HEK293 (cell line): Measurements from ENCODE around the gene ZDHHC8.
A peak's percentile ranks its signal among the peaks of the same experiment; 100 is the strongest.

Experiments
- BCL11B ChIP-seq: fragments of 450-650 bp; formaldehyde crosslinking; IDR thresholded peaks from 2 replicates; pipeline ENCODE4 v1.5.1; 2016; ENCODE audit warnings: low read depth, missing biosample characterization, missing genetic modification characterization
- EGR2 ChIP-seq: fragments of 450-650 bp; formaldehyde crosslinking; IDR thresholded peaks from 2 replicates; pipeline ENCODE4 v1.5.1; 2016; ENCODE audit warnings: low read depth, missing biosample characterization, missing genetic modification characterization
- GLIS1 ChIP-seq: fragments of 450-650 bp; formaldehyde crosslinking; IDR thresholded peaks from 2 replicates; pipeline ENCODE4 v1.5.1; 2016; ENCODE audit warnings: missing biosample characterization, missing genetic modification characterization
- GLIS2 ChIP-seq: fragments of 450-650 bp; formaldehyde crosslinking; IDR thresholded peaks from 2 replicates; pipeline ENCODE4 v1.5.1; 2016; ENCODE audit warnings: missing biosample characterization, missing genetic modification characterization
- KLF1 ChIP-seq: fragments of 450-650 bp; formaldehyde crosslinking; IDR thresholded peaks from 2 replicates; pipeline ENCODE4 v1.5.1; 2016; ENCODE audit warnings: missing biosample characterization, missing genetic modification characterization
- KLF7 ChIP-seq: fragments of 450-650 bp; formaldehyde crosslinking; IDR thresholded peaks from 2 replicates; pipeline ENCODE4 v1.5.1; 2016; ENCODE audit warnings: missing biosample characterization, missing genetic modification characterization, borderline replicate concordance
- KLF8 ChIP-seq: fragments of 450-650 bp; formaldehyde crosslinking; IDR thresholded peaks from 2 replicates; pipeline ENCODE4 v1.5.1; 2016; ENCODE audit warnings: missing biosample characterization, missing genetic modification characterization
- SP3 ChIP-seq: fragments of 450-650 bp; formaldehyde crosslinking; IDR thresholded peaks from 2 replicates; pipeline ENCODE4 v1.5.1; 2016; ENCODE audit warnings: missing biosample characterization, missing genetic modification characterization
- ZBTB8A ChIP-seq: fragments of 450-650 bp; formaldehyde crosslinking; IDR thresholded peaks from 2 replicates; pipeline ENCODE4 v1.5.1; 2016; ENCODE audit warnings: missing biosample characterization, missing genetic modification characterization
- ZEB2 ChIP-seq: fragments of 450-650 bp; formaldehyde crosslinking; IDR thresholded peaks from 2 replicates; pipeline ENCODE4 v1.5.1; 2016; ENCODE audit warnings: missing biosample characterization, missing genetic modification characterization
- ZFHX2 ChIP-seq: fragments of 450-650 bp; formaldehyde crosslinking; conservative IDR thresholded peaks from 2 replicates; pipeline ENCODE4 v1.5.1; 2016; ENCODE audit warnings: missing biosample characterization, missing genetic modification characterization
- ZIC2 ChIP-seq: fragments of 450-650 bp; formaldehyde crosslinking; IDR thresholded peaks from 2 replicates; pipeline ENCODE4 v1.5.1; 2016; ENCODE audit warnings: missing biosample characterization, missing genetic modification characterization
- ZNF335 ChIP-seq: fragments of 450-650 bp; formaldehyde crosslinking; conservative IDR thresholded peaks from 2 replicates; pipeline ENCODE4 v1.5.1; 2016; ENCODE audit warnings: missing biosample characterization, missing genetic modification characterization
- ZNF404 ChIP-seq: fragments of 450-650 bp; formaldehyde crosslinking; IDR thresholded peaks from 2 replicates; pipeline ENCODE4 v1.5.1; 2017; ENCODE audit warnings: missing biosample characterization, missing genetic modification characterization
- ZNF423 ChIP-seq: fragments of 450-650 bp; formaldehyde crosslinking; IDR thresholded peaks from 2 replicates; pipeline ENCODE4 v1.5.1; 2016; ENCODE audit warnings: missing biosample characterization, missing genetic modification characterization
- ZNF585B ChIP-seq: fragments of 450-650 bp; formaldehyde crosslinking; IDR thresholded peaks from 2 replicates; pipeline ENCODE4 v1.5.1; 2016; ENCODE audit warnings: missing biosample characterization, missing genetic modification characterization
- ZNF670 ChIP-seq: fragments of 450-650 bp; formaldehyde crosslinking; IDR thresholded peaks from 2 replicates; pipeline ENCODE4 v1.5.1; 2016; ENCODE audit warnings: missing biosample characterization, missing genetic modification characterization, low read depth
- ZNF791 ChIP-seq: fragments of 450-650 bp; formaldehyde crosslinking; IDR thresholded peaks from 2 replicates; pipeline ENCODE4 v1.5.1; 2016; ENCODE audit warnings: missing biosample characterization, missing genetic modification characterization
- ZNF830 ChIP-seq: fragments of 450-650 bp; IDR thresholded peaks from 2 replicates; pipeline ENCODE4 v1.5.0; 2018; ENCODE audit warnings: missing biosample characterization, missing genetic modification characterization, low read depth, mild to moderate bottlenecking, moderate library complexity
- ZXDB ChIP-seq: fragments of 450-650 bp; formaldehyde crosslinking; IDR thresholded peaks from 2 replicates; pipeline ENCODE4 v1.5.1; 2016; ENCODE audit warnings: missing biosample characterization, missing genetic modification characterization
- TF ChIP-seq, protein P1 (sequence below): fragments of 450-650 bp; formaldehyde crosslinking; IDR thresholded peaks from 2 replicates; pipeline ENCODE4 v1.5.1; 2016; ENCODE audit warnings: missing biosample characterization, missing genetic modification characterization
- TF ChIP-seq, protein P2 (sequence below): fragments of 450-650 bp; formaldehyde crosslinking; IDR thresholded peaks from 2 replicates; pipeline ENCODE4 v1.5.1; 2016; ENCODE audit warnings: missing biosample characterization, missing genetic modification characterization
- TF ChIP-seq, protein P3 (sequence below): fragments of 450-650 bp; formaldehyde crosslinking; optimal IDR thresholded peaks from 2 replicates; pipeline ENCODE3; 2016; ENCODE audit warnings: missing biosample characterization, mild to moderate bottlenecking, missing genetic modification characterization
- TF ChIP-seq, protein P4 (sequence below): fragments of 450-650 bp; formaldehyde crosslinking; conservative IDR thresholded peaks from 2 replicates; pipeline ENCODE4 v1.5.1; 2016; ENCODE audit warnings: low read depth, missing biosample characterization, missing genetic modification characterization

The ZDHHC8 gene

DNA sequence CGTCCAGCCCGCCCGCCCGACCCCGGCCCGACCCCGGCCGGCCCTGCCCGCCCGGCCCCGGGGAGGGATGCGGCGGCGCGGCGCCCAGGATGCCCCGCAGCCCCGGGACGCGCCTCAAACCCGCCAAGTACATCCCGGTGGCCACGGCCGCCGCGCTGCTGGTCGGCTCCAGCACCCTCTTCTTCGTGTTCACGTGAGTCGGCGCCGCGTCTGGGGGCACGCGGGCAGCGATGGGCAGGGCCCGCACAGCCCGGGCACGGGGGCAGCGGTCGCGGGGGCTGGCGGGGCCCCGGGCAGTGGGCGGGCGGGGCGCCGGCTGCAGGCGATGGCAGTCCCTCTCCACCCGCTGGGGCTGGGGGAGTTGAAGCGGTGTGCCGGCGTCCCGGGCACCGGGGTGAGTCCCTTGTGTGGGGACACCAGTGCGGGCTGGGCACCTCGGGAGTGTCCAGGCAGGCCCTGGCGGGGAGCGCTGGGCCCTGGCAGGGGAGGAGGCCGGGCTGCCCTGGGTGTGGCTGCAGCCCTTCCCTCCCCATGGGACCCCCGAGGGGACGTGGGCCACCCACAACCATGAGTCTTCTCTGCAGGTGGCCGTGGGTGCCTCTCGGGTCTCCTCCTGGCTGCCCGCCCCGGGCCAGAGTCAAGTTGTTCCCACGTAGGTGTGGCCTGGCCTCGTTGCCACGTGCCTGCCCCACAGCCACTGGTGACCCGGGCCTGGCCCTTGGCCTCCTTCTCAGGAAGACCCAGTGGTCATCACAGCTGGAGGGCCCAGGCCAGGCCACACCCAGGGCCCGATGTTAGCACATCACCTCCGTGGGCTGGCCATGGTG lies 468 bp downstream of the ZDHHC8 start (continued):
- TF ChIP-seq KLF1 (tag by site-specific recombination): peak; percentile 81
- TF ChIP-seq, protein P1, sequence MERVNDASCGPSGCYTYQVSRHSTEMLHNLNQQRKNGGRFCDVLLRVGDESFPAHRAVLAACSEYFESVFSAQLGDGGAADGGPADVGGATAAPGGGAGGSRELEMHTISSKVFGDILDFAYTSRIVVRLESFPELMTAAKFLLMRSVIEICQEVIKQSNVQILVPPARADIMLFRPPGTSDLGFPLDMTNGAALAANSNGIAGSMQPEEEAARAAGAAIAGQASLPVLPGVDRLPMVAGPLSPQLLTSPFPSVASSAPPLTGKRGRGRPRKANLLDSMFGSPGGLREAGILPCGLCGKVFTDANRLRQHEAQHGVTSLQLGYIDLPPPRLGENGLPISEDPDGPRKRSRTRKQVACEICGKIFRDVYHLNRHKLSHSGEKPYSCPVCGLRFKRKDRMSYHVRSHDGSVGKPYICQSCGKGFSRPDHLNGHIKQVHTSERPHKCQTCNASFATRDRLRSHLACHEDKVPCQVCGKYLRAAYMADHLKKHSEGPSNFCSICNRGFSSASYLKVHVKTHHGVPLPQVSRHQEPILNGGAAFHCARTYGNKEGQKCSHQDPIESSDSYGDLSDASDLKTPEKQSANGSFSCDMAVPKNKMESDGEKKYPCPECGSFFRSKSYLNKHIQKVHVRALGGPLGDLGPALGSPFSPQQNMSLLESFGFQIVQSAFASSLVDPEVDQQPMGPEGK (tag by site-specific recombination): peak; percentile 62
- TF ChIP-seq ZIC2 (tag by site-specific recombination): peak; percentile 54
- TF ChIP-seq ZNF423 (tag by site-specific recombination): 0 out of 2 replicates have a peak, but pooled peaks have one; percentile 35
- TF ChIP-seq ZEB2 (tag by site-specific recombination): no peak
- TF ChIP-seq KLF7 (tag by site-specific recombination): 0 out of 2 replicates have a peak, but pooled peaks have one; percentile 38
- TF ChIP-seq ZFHX2: peak; percentile 87
- TF ChIP-seq, protein P2, sequence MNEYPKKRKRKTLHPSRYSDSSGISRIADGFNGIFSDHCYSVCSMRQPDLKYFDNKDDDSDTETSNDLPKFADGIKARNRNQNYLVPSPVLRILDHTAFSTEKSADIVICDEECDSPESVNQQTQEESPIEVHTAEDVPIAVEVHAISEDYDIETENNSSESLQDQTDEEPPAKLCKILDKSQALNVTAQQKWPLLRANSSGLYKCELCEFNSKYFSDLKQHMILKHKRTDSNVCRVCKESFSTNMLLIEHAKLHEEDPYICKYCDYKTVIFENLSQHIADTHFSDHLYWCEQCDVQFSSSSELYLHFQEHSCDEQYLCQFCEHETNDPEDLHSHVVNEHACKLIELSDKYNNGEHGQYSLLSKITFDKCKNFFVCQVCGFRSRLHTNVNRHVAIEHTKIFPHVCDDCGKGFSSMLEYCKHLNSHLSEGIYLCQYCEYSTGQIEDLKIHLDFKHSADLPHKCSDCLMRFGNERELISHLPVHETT (tag by site-specific recombination): no peak
- peak; percentile 67; the same call in 1 of the 2 replicates for TF ChIP-seq KLF8 (tag by site-specific recombination)
- TF ChIP-seq ZNF791 (tag by site-specific recombination): no peak
- TF ChIP-seq ZNF335: peak; percentile 80
- TF ChIP-seq GLIS2 (tag by site-specific recombination): peak; percentile 90
- TF ChIP-seq GLIS1: peak; percentile 75
- TF ChIP-seq ZNF830: no peak
- 0 out of 2 replicates have a peak, but pooled peaks have one; percentile 33 for TF ChIP-seq ZXDB
- TF ChIP-seq SP3 (tag by site-specific recombination): peak; percentile 41; the same call in 1 of the 2 replicates
- TF ChIP-seq ZNF404 (tag by site-specific recombination): no peak
- no peak for TF ChIP-seq ZNF670
- peak; percentile 81 for TF ChIP-seq EGR2 (tag by site-specific recombination)
- TF ChIP-seq, protein P3, sequence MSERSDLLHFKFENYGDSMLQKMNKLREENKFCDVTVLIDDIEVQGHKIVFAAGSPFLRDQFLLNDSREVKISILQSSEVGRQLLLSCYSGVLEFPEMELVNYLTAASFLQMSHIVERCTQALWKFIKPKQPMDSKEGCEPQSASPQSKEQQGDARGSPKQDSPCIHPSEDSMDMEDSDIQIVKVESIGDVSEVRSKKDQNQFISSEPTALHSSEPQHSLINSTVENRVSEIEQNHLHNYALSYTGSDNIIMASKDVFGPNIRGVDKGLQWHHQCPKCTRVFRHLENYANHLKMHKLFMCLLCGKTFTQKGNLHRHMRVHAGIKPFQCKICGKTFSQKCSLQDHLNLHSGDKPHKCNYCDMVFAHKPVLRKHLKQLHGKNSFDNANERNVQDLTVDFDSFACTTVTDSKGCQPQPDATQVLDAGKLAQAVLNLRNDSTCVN: peak; percentile 42
- peak; percentile 30; the same call in 1 of the 2 replicates for TF ChIP-seq BCL11B (tag by site-specific recombination)
- TF ChIP-seq ZBTB8A (tag by site-specific recombination): 0 out of 2 replicates have a peak, but pooled peaks have one; percentile 17
- TF ChIP-seq, protein P4, sequence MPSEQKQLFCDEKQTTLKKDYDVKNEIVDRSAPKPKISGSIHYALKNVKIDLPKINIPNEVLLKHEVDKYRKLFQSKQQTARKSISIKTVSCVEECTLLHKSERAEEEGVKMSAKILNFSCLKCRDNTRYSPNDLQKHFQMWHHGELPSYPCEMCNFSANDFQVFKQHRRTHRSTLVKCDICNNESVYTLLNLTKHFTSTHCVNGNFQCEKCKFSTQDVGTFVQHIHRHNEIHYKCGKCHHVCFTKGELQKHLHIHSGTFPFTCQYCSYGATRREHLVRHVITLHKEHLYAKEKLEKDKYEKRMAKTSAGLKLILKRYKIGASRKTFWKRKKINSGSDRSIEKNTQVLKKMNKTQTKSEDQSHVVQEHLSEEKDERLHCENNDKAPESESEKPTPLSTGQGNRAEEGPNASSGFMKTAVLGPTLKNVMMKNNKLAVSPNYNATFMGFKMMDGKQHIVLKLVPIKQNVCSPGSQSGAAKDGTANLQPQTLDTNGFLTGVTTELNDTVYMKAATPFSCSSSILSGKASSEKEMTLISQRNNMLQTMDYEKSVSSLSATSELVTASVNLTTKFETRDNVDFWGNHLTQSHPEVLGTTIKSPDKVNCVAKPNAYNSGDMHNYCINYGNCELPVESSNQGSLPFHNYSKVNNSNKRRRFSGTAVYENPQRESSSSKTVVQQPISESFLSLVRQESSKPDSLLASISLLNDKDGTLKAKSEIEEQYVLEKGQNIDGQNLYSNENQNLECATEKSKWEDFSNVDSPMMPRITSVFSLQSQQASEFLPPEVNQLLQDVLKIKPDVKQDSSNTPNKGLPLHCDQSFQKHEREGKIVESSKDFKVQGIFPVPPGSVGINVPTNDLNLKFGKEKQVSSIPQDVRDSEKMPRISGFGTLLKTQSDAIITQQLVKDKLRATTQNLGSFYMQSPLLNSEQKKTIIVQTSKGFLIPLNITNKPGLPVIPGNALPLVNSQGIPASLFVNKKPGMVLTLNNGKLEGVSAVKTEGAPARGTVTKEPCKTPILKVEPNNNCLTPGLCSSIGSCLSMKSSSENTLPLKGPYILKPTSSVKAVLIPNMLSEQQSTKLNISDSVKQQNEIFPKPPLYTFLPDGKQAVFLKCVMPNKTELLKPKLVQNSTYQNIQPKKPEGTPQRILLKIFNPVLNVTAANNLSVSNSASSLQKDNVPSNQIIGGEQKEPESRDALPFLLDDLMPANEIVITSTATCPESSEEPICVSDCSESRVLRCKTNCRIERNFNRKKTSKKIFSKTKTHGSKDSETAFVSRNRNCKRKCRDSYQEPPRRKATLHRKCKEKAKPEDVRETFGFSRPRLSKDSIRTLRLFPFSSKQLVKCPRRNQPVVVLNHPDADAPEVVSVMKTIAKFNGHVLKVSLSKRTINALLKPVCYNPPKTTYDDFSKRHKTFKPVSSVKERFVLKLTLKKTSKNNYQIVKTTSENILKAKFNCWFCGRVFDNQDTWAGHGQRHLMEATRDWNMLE (tag by site-specific recombination): no peak
- no peak for TF ChIP-seq ZNF585B
